GM19035 (cell line): ENCODE results near the gene NR5A1.

Experiments
- ATAC-seq: cut with Tn5 transposase; IDR thresholded peaks from one replicate; pipeline ENCODE4 v1.9.1; 2021; ENCODE audit not compliant: unreplicated experiment

The NR5A1 gene

GRCh38 chr9:124514874-124515273 lies 7.7 kb upstream of the NR5A1 start:
- no peak for ATAC-seq

GRCh38 chr9:124514125-124514524 lies 6.9 kb upstream of the NR5A1 start:
- ATAC-seq = no peak

- no peak for ATAC-seq
Measured at GRCh38 chr9:124513376-124513994, 6.3 kb upstream of the NR5A1 start.

GRCh38 chr9:124512806-124513204 lies 5.6 kb upstream of the NR5A1 start:
- no peak for ATAC-seq

GRCh38 chr9:124511891-124512805 lies 4.9 kb upstream of the NR5A1 start:
- no peak for ATAC-seq

- ATAC-seq = no peak
Measured at GRCh38 chr9:124511426-124511840, 4.2 kb upstream of the NR5A1 start.

GRCh38 chr9:124510650-124511425 lies 3.6 kb upstream of the NR5A1 start:
- ATAC-seq = no peak

- no peak for ATAC-seq
Measured at GRCh38 chr9:124507880-124508423, 753 bp upstream of the NR5A1 start.

GRCh38 chr9:124506433-124506832 lies 766 bp downstream of the NR5A1 start:
- no peak for ATAC-seq

GRCh38 chr9:124505901-124506346 lies 1.3 kb downstream of the NR5A1 start:
- ATAC-seq = no peak

- no peak for ATAC-seq
Measured at GRCh38 chr9:124505006-124505900, 1.9 kb downstream of the NR5A1 start.

GRCh38 chr9:124504530-124505005 lies 2.6 kb downstream of the NR5A1 start:
- no peak for ATAC-seq

GRCh38 chr9:124503713-124504529 lies 3.3 kb downstream of the NR5A1 start:
- ATAC-seq = no peak

- ATAC-seq = no peak
Measured at GRCh38 chr9:124502711-124503702, 4.2 kb downstream of the NR5A1 start.

GRCh38 chr9:124501771-124502320 lies 5.4 kb downstream of the NR5A1 start:
- no peak for ATAC-seq

- no peak for ATAC-seq
Measured at GRCh38 chr9:124500796-124501611, 6.2 kb downstream of the NR5A1 start.
